Ishikawa (cell line): ENCODE data around the gene KDM2B.

ENCODE experiments used
- CEBPB ChIP-seq: IDR thresholded peaks from 2 replicates; pipeline ENCODE4 v1.6.1; 2012
- CREB1 ChIP-seq: IDR thresholded peaks from 2 replicates; pipeline ENCODE4 v1.6.1; 2012; ENCODE audit warnings: low read depth
- EGR1 ChIP-seq: IDR thresholded peaks from 2 replicates; pipeline ENCODE4 v1.6.1; 2012
- EP300 ChIP-seq: IDR thresholded peaks from 2 replicates; pipeline ENCODE4 v1.6.1; 2012; ENCODE audit warnings: borderline replicate concordance
- FOXM1 ChIP-seq: IDR thresholded peaks from 2 replicates; pipeline ENCODE4 v1.6.1; 2012; ENCODE audit warnings: low read depth, borderline replicate concordance
- NFIC ChIP-seq: IDR thresholded peaks from 2 replicates; pipeline ENCODE4 v1.6.1; 2012
- RAD21 ChIP-seq: IDR thresholded peaks from 2 replicates; pipeline ENCODE4 v1.6.1; 2012; ENCODE audit warnings: low read depth
- TAF1 ChIP-seq: IDR thresholded peaks from 2 replicates; pipeline ENCODE4 v1.6.1; 2012; ENCODE audit warnings: low read depth, mild to moderate bottlenecking
- TCF12 ChIP-seq: IDR thresholded peaks from 2 replicates; pipeline ENCODE4 v1.6.1; 2012; ENCODE audit warnings: low read depth
- TEAD4 ChIP-seq: IDR thresholded peaks from 2 replicates; pipeline ENCODE4 v1.6.1; 2012
- YY1 ChIP-seq: IDR thresholded peaks from 2 replicates; pipeline ENCODE4 v1.6.1; 2012; ENCODE audit warnings: low read depth
- TF ChIP-seq, protein P1 (sequence below): IDR thresholded peaks from 2 replicates; pipeline ENCODE4 v1.6.1; 2012
- TF ChIP-seq, protein P2 (sequence below): IDR thresholded peaks from 2 replicates; pipeline ENCODE4 v1.6.1; 2012; ENCODE audit warnings: low read depth, mild to moderate bottlenecking
- TF ChIP-seq, protein P3 (sequence below): IDR thresholded peaks from 2 replicates; pipeline ENCODE4 v1.6.1; 2012

DNA sequence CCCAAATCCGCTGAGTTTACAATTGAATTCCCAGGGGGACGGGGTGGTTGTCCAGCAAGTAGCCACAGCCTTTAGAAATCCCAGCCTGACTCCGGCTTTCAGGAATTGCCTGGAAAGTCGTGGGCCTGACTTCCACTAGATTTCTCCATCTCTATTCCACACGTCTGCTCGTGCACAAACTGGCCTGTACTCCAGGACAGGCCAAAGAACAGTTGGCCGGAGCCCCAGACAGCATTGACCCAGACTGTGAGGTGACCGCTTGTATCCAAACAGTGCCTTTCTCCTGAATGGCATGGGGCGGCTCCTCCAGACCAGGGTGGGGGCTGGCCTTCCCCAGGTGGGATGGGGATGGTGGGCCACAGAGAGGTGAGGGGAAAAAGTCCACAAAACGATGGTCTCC is 62.2 kb downstream of the KDM2B start:
- TF ChIP-seq FOXM1 (no peak), CREB1 (no peak), TAF1 (no peak), CEBPB (no peak), NFIC (no peak), RAD21 (no peak), EP300 (no peak), EGR1 (no peak), YY1 (no peak), TCF12 (no peak), TEAD4 (no peak)
- TF ChIP-seq, protein P1, sequence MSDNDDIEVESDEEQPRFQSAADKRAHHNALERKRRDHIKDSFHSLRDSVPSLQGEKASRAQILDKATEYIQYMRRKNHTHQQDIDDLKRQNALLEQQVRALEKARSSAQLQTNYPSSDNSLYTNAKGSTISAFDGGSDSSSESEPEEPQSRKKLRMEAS, result no peak
- TF ChIP-seq, protein P2, sequence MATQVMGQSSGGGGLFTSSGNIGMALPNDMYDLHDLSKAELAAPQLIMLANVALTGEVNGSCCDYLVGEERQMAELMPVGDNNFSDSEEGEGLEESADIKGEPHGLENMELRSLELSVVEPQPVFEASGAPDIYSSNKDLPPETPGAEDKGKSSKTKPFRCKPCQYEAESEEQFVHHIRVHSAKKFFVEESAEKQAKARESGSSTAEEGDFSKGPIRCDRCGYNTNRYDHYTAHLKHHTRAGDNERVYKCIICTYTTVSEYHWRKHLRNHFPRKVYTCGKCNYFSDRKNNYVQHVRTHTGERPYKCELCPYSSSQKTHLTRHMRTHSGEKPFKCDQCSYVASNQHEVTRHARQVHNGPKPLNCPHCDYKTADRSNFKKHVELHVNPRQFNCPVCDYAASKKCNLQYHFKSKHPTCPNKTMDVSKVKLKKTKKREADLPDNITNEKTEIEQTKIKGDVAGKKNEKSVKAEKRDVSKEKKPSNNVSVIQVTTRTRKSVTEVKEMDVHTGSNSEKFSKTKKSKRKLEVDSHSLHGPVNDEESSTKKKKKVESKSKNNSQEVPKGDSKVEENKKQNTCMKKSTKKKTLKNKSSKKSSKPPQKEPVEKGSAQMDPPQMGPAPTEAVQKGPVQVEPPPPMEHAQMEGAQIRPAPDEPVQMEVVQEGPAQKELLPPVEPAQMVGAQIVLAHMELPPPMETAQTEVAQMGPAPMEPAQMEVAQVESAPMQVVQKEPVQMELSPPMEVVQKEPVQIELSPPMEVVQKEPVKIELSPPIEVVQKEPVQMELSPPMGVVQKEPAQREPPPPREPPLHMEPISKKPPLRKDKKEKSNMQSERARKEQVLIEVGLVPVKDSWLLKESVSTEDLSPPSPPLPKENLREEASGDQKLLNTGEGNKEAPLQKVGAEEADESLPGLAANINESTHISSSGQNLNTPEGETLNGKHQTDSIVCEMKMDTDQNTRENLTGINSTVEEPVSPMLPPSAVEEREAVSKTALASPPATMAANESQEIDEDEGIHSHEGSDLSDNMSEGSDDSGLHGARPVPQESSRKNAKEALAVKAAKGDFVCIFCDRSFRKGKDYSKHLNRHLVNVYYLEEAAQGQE, result no peak
- TF ChIP-seq, protein P3, sequence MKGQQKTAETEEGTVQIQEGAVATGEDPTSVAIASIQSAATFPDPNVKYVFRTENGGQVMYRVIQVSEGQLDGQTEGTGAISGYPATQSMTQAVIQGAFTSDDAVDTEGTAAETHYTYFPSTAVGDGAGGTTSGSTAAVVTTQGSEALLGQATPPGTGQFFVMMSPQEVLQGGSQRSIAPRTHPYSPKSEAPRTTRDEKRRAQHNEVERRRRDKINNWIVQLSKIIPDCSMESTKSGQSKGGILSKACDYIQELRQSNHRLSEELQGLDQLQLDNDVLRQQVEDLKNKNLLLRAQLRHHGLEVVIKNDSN, result no peak
